RPMI7951 (cell line): Measurements from ENCODE around the gene EIF4G1. TPM values are rescaled to one million over a fixed set of nuclear protein-coding genes. Genes with fewer than 3 reads are reported as not detected.

Experiments
- DNase-seq: peaks from one replicate; pipeline ENCODE4 v3.0.0-alpha.2; 2012; ENCODE audit warnings: low read depth
- total RNA-seq: library from RNA; depleted of rRNA; stranded (reverse); fragments of >200 nt; shearing (Covaris generic); gene quantifications from 2 replicates; pipeline ENCODE4 v1.2.3, GENCODE V29; 2014

The EIF4G1 gene
- total RNA-seq, 1 experiment from 2014 or later = 173 TPM

GRCh38 chr3:184350618-184351017, 36.2 kb downstream of the EIF4G1 start:
- no peak for DNase-seq

GRCh38 chr3:184351511-184352148, 37.2 kb downstream of the EIF4G1 start:
- DNase-seq = no peak

GRCh38 chr3:184352149-184352785, 37.9 kb downstream of the EIF4G1 start:
- no peak for DNase-seq

GRCh38 chr3:184352897-184353545, 38.6 kb downstream of the EIF4G1 start:
- no peak for DNase-seq

- DNase-seq = no peak
Observed at GRCh38 chr3:184353546-184353941, 39.1 kb downstream of the EIF4G1 start.

GRCh38 chr3:184354121-184354728, 39.8 kb downstream of the EIF4G1 start:
- DNase-seq = peak; percentile 25

GRCh38 chr3:184354754-184355153, 40.3 kb downstream of the EIF4G1 start:
- DNase-seq = no peak

GRCh38 chr3:184355261-184356040, 41.0 kb downstream of the EIF4G1 start:
- DNase-seq = no peak

GRCh38 chr3:184357248-184358123, 43.1 kb downstream of the EIF4G1 start:
- DNase-seq = no peak

GRCh38 chr3:184358124-184358767, 43.8 kb downstream of the EIF4G1 start:
- DNase-seq = no peak

- DNase-seq = no peak
Observed at GRCh38 chr3:184358921-184359350, 44.5 kb downstream of the EIF4G1 start.

- no peak for DNase-seq
Observed at GRCh38 chr3:184359610-184360009, 45.2 kb downstream of the EIF4G1 start.

- DNase-seq = no peak
Observed at GRCh38 chr3:184360070-184360928, 45.9 kb downstream of the EIF4G1 start.

- no peak for DNase-seq
Observed at GRCh38 chr3:184360929-184361531, 46.6 kb downstream of the EIF4G1 start.

- DNase-seq = peak; percentile 64
Observed at GRCh38 chr3:184361532-184361931, 47.1 kb downstream of the EIF4G1 start, which contains the start of the genes CLCN2 and POLR2H. CLCN2 (minus strand) TSS chr3:184361605; CDS start chr3:184361479, 126 bp downstream. POLR2H (plus strand) TSS chr3:184361710; CDS start chr3:184363493, 1,783 bp downstream.

GRCh38 chr3:184361932-184362667, 47.7 kb downstream of the EIF4G1 start:
- peak; percentile 80 for DNase-seq

GRCh38 chr3:184362668-184363546, 48.5 kb downstream of the EIF4G1 start:
- DNase-seq = peak; percentile 97
